Colonic mucosa (tissue), 4 donors: ENCODE measurements around the gene UBA1. TPM values are rescaled to one million over a fixed set of nuclear protein-coding genes. Genes with fewer than 3 reads are reported as not detected.

Experiments
- DNase-seq: peaks from one replicate; pipeline ENCODE4 v3.0.0-alpha.2; 2020
- H3K27ac ChIP-seq: fragments of 200-600 bp; one replicate; pipeline ENCODE4 v1.8.0; 2021
- H3K27me3 ChIP-seq: fragments of 200-600 bp; one replicate; pipeline ENCODE4 v1.8.0; 2021
- H3K36me3 ChIP-seq: fragments of 200-600 bp; one replicate; pipeline ENCODE4 v1.8.0; 2021
- H3K4me1 ChIP-seq: fragments of 200-600 bp; one replicate; pipeline ENCODE4 v1.8.0; 2021; ENCODE audit warnings: mild to moderate bottlenecking
- H3K4me3 ChIP-seq: fragments of 200-600 bp; one replicate; pipeline ENCODE4 v1.8.0; 2021
- H3K9ac ChIP-seq, 2 donors: one replicate each; pipeline ENCODE4 v1.7.0; 2013; ENCODE audit warnings: control low read depth in 2 of 2, low read depth in 2 of 2, low read length in 2 of 2
- H3K9me3 ChIP-seq: fragments of 200-600 bp; one replicate; pipeline ENCODE4 v1.8.0; 2021
- intact Hi-C: fragments of 100-400 bp; cut with DNase I; formaldehyde crosslinking; loops from one replicate; pipeline ENCODE4 v1.14.1; 2022
- total RNA-seq, 2 donors: library from RNA; stranded (reverse); fragmentation: NEBNext Ultra II Directional in 1 of 2; extraction: Animal tissue kit (Norgen Biotek cat#: 25700) in 1 of 2; gene quantifications; one replicate each; pipeline ENCODE4 v1.2.1, GENCODE V29; 2021
- TF ChIP-seq, protein P1 (sequence below): fragments of 200-600 bp; IDR thresholded peaks from one replicate; pipeline ENCODE4 v1.8.0; 2022; ENCODE audit warnings: antibody characterized with exemption, mild to moderate bottlenecking
- donor health status: healthy.
- donor health status: DM: no; HTN: no; CAD: no.
- donor health status: DM: no; HTN: no; CAD: no.

UBA1 gene
- total RNA-seq, 2 donors from 2014 or later, result 237 to 327 TPM

DNA sequence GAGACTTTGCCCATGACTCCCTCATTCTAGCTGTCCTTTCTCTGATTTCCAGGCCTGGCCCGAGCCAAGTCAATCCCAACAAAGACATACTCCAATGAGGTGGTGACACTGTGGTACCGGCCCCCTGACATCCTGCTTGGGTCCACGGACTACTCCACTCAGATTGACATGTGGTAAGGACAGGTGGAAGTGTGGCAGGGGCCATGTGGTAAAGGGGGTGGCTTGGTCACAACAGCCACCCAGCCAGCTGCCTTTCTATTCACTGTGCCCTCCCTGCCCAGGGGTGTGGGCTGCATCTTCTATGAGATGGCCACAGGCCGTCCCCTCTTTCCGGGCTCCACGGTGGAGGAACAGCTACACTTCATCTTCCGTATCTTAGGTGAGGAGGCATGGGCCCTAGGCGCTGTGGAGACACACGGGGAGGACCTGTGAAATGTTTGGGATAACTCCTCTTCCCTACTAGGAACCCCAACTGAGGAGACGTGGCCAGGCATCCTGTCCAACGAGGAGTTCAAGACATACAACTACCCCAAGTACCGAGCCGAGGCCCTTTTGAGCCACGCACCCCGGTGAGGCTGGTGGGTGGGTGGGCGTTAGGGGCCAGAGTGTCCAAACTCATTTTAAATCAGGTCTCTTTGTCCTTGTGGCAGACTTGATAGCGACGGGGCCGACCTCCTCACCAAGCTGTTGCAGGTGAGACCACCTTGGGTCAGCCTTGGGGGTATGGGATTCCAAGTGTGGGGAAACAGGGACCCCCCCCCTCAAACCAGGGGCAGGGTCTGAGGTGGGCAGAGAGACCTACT lies 33.1 kb downstream of the UBA1 start:
- TF ChIP-seq, protein P1, sequence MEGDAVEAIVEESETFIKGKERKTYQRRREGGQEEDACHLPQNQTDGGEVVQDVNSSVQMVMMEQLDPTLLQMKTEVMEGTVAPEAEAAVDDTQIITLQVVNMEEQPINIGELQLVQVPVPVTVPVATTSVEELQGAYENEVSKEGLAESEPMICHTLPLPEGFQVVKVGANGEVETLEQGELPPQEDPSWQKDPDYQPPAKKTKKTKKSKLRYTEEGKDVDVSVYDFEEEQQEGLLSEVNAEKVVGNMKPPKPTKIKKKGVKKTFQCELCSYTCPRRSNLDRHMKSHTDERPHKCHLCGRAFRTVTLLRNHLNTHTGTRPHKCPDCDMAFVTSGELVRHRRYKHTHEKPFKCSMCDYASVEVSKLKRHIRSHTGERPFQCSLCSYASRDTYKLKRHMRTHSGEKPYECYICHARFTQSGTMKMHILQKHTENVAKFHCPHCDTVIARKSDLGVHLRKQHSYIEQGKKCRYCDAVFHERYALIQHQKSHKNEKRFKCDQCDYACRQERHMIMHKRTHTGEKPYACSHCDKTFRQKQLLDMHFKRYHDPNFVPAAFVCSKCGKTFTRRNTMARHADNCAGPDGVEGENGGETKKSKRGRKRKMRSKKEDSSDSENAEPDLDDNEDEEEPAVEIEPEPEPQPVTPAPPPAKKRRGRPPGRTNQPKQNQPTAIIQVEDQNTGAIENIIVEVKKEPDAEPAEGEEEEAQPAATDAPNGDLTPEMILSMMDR, result no peak
- H3K9ac ChIP-seq, result no peak overlapping the region
- H3K27me3 ChIP-seq, result no peaks in the 10 kb centered on the region
- H3K4me1 ChIP-seq, result no peaks in the 10 kb centered on the region
- no peak overlapping the region for H3K27ac ChIP-seq
- H3K36me3 ChIP-seq, result no peaks in the 10 kb centered on the region
- no peak for DNase-seq
- intact Hi-C loops, result no loop called here
- no peak overlapping the region for H3K4me3 ChIP-seq
- no peaks in the 10 kb centered on the region for H3K9me3 ChIP-seq

DNA sequence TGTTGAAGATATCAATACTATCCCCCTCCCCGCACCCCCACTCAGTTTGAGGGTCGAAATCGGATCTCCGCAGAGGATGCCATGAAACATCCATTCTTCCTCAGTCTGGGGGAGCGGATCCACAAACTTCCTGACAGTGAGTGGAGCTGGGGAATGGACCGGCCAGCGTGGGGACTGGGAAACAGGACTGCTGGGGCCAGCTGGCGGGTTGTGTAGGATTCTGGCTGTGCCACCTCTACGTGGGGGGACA lies 33.6 kb downstream of the UBA1 start:
- no peak overlapping the region for H3K4me3 ChIP-seq
- H3K36me3 ChIP-seq, result no peaks in the 10 kb centered on the region
- no peaks in the 10 kb centered on the region for H3K4me1 ChIP-seq
- TF ChIP-seq, protein P1, result no peak
- no peak overlapping the region for H3K9ac ChIP-seq
- DNase-seq, result no peak
- no peak overlapping the region for H3K27ac ChIP-seq
- H3K27me3 ChIP-seq, result no peaks in the 10 kb centered on the region
- intact Hi-C loops, result no loop called here
- no peaks in the 10 kb centered on the region for H3K9me3 ChIP-seq

DNA sequence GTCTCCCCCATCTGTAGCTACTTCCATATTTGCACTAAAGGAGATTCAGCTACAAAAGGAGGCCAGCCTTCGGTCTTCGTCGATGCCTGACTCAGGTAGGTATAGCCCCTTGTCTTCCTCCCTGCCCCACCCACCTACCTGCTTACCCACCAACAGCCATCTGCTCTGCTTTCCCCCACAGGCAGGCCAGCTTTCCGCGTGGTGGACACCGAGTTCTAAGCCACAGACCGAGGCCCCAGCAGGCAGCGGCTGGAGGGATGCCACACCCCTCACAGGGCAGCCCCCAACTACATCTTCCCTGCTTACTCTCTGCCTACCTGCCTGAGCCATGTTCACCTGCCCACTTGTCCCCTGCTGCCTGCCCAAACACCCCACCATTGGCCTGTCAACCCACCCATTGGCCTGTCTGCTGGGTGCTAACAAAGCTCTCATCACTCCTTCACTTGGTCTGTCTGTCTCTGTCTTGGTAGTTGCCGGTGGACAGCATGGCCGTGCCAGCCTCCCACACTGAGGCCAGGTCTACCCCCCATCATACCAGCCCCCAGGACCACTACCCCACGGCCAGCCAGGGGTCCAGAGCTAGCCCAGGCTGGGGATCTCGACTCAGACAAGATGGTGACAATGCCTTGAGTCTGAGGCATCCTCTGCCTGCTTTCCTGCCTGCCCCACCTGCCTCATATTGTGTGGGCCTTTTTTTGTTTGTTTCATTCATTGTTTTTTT lies 35.1 kb downstream of the UBA1 start:
- Histone ChIP-seq H3K4me3 (no peak overlapping the region), H3K36me3 (no peaks in the 10 kb centered on the region), H3K9ac (no peak overlapping the region), H3K27me3 (no peaks in the 10 kb centered on the region), H3K27ac (no peak overlapping the region), H3K9me3 (no peaks in the 10 kb centered on the region), H3K4me1 (no peaks in the 10 kb centered on the region)
- TF ChIP-seq, protein P1, result no peak
- intact Hi-C loops, result no loop called here
- no peak for DNase-seq

DNA sequence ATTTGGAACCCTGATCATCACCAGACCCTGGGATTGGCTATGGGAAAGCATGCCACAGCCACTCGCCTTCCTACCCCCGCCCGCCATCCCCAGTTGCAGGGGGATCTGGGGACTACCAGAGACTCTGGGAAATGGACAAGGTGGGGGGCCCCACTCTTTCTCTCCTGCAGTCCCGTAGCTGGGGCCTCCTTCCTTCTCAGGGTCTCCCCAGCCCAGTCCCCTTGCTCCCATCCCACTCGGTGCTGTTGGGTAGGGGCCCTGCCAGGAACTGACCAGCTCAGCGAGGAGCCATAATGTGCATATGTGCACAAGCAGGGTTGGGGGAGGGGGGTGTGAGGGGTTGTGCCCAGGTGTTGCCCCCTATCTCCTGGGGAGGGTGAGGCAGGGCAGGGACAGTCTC lies 35.8 kb downstream of the UBA1 start:
- Histone ChIP-seq H3K27me3 (no peaks in the 10 kb centered on the region), H3K4me1 (no peaks in the 10 kb centered on the region), H3K27ac (no peak overlapping the region), H3K4me3 (no peak overlapping the region), H3K9me3 (no peaks in the 10 kb centered on the region), H3K9ac (no peak overlapping the region), H3K36me3 (no peaks in the 10 kb centered on the region)
- DNase-seq, result no peak
- intact Hi-C loops, result no loop called here
- TF ChIP-seq, protein P1, result no peak

DNA sequence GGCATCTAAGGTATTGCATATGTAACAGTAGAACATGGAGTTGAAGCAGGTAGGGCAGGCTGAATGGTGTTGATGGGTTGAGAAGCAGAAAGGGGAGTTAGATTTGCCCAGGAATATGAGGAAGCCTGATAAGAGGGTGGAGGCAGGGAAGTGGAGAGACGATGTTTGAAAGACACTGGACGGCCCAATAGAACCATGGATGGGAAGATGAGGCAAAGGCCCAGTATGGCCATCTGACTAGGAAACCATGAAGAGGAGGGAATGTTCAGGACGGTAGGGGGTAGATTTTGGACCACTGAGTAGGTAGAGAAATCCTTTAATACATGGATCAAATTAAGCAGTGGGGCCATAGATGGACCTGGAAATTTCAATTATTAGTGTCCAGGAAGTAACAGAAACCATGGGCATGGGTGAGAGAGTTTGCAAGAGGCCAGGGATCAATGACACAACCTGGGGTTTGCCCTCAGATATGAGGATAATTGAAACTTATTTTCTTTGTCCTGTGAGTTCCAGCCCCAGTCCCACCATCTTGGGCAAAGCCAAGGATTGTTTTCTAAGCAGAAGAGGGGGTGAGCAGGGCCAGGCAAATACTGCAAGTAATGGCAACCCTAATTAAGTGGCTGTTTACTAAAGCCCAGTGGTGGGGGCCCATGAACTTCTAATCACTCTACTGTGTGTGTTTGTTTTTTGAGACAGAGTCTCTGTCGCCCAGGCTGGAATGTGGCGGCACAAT lies 36.7 kb downstream of the UBA1 start:
- no peaks in the 10 kb centered on the region for H3K4me1 ChIP-seq
- H3K27ac ChIP-seq, result no peak overlapping the region
- DNase-seq, result no peak
- TF ChIP-seq, protein P1, result no peak
- no peaks in the 10 kb centered on the region for H3K36me3 ChIP-seq
- intact Hi-C loops, result no loop called here
- H3K9ac ChIP-seq, result no peak overlapping the region
- H3K4me3 ChIP-seq, result no peak overlapping the region
- H3K27me3 ChIP-seq, result peaks cover 1% of the 10 kb centered on the region
- no peaks in the 10 kb centered on the region for H3K9me3 ChIP-seq
